GM21619 (cell line): ENCODE measurements around the gene FAM107B.

Experiments
- ATAC-seq: cut with Tn5 transposase; IDR thresholded peaks from one replicate; pipeline ENCODE4 v1.9.1; 2021; ENCODE audit not compliant: unreplicated experiment

The FAM107B gene

GRCh38 chr10:14470920-14471319 is 303.8 kb downstream of the FAM107B start:
- ATAC-seq, result no peak

DNA sequence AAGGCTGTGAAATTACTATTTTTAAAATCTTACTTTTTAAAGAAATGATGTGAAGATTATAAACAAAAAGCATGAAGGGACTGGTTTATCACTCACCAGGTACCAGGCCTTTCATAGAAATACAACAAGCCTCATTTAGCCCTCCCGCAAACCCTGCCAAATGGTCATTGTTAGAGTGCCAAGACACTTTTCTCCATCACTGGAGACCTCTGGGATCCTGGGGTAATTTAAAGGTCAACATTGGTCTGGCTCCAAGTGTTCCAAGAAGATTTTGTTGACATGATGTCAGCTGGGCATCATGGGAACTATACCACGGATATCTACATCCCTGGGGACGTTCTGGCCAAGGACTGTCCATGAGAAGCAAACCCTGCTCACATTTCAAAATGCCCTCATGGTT is 306.0 kb downstream of the FAM107B start:
- no peak for ATAC-seq
